Type B pancreatic cell (in vitro differentiated cells): Measurements from ENCODE around the gene LAMTOR1. TPM values are rescaled to one million over a fixed set of nuclear protein-coding genes. Genes with fewer than 3 reads are reported as not detected.

Experiments
- DNase-seq: peaks from one replicate; pipeline ENCODE4 v3.0.0; 2021; ENCODE audit warnings: mixed read lengths; ENCODE audit not compliant: unreplicated experiment; ENCODE audit errors: extremely low spot score
- H3K27ac Mint-ChIP-seq: 2 replicates; pipeline ENCODE4 v1.8.0; 2021; ENCODE audit warnings: mild to moderate bottlenecking, mixed read lengths
- H3K27me3 Mint-ChIP-seq: 2 replicates; pipeline ENCODE4 v1.8.0; 2021; ENCODE audit warnings: mixed read lengths
- H3K36me3 Mint-ChIP-seq: 2 replicates; pipeline ENCODE4 v1.8.0; 2021; ENCODE audit warnings: mixed read lengths
- H3K4me1 Mint-ChIP-seq: one replicate; pipeline ENCODE4 v1.8.0; 2021; ENCODE audit warnings: mixed read lengths; ENCODE audit not compliant: unreplicated experiment
- H3K4me3 Mint-ChIP-seq: 2 replicates; pipeline ENCODE4 v1.8.0; 2021; ENCODE audit warnings: mild to moderate bottlenecking, mixed read lengths
- H3K9me3 Mint-ChIP-seq: 2 replicates; pipeline ENCODE4 v1.8.0; 2021; ENCODE audit warnings: mixed read lengths
- total RNA-seq: library from RNA; stranded (reverse); gene quantifications from 2 replicates; pipeline ENCODE4 v1.2.1, GENCODE V29; 2021; ENCODE audit warnings: low replicate concordance
- TF ChIP-seq, protein P1 (sequence below): fragments of 200-600 bp; sonication (generic); conservative IDR thresholded peaks from 2 replicates; pipeline ENCODE4 v1.5.0; 2021; ENCODE audit warnings: antibody characterized with exemption, mild to moderate bottlenecking

LAMTOR1 gene
- total RNA-seq, 1 donor from 2014 or later: 73.0 TPM

DNA sequence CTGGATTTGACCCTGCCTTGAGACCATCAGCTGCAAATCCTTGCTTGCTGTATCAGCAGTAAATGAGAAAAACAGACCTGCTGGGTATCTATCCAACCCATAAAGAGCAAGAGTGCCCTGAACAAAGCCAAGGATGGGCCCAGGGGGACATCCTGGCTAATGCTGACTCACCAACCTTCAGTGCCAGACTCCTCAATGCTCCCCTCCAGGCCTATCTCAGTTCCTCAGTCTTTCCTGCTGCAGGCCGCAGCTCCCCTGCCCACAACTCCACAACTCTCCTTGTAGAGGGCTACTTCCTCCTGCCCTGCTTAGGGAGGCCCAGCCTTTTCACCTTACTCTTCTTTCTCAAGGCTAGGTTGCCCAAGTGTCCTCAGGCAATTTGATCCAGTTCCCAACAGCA, 2.6 kb downstream of the LAMTOR1 start:
- H3K4me1 Mint-ChIP-seq: peaks cover 36% of the 10 kb centered on the region
- no peak for DNase-seq
- H3K4me3 Mint-ChIP-seq: peak overlapping the region; percentile 35
- H3K36me3 Mint-ChIP-seq: peaks cover 14% of the 10 kb centered on the region
- no peaks in the 10 kb centered on the region for H3K27me3 Mint-ChIP-seq
- peak overlapping the region; percentile 49 for H3K27ac Mint-ChIP-seq
- TF ChIP-seq, protein P1, sequence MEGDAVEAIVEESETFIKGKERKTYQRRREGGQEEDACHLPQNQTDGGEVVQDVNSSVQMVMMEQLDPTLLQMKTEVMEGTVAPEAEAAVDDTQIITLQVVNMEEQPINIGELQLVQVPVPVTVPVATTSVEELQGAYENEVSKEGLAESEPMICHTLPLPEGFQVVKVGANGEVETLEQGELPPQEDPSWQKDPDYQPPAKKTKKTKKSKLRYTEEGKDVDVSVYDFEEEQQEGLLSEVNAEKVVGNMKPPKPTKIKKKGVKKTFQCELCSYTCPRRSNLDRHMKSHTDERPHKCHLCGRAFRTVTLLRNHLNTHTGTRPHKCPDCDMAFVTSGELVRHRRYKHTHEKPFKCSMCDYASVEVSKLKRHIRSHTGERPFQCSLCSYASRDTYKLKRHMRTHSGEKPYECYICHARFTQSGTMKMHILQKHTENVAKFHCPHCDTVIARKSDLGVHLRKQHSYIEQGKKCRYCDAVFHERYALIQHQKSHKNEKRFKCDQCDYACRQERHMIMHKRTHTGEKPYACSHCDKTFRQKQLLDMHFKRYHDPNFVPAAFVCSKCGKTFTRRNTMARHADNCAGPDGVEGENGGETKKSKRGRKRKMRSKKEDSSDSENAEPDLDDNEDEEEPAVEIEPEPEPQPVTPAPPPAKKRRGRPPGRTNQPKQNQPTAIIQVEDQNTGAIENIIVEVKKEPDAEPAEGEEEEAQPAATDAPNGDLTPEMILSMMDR: no peak
- H3K9me3 Mint-ChIP-seq: peaks cover 8% of the 10 kb centered on the region

DNA sequence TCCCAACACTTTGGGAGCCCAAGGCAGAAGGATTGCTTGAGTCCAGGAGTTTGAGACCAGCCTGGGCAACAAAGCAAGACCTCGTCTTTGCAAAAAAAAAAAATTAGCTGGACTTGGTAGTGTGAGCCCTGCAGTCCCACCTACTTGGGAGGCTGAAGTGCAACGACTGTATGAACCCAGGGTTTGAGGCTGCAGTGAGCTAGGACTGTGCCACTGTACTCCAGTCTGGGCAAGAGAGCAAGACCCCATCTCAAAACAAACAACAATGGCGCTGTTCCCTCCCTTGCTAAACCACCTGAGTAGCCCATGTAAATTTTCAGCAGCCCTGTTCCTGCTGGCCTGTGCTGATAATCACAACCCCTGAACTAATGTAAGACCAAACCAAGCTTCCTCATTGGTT, 3.1 kb downstream of the LAMTOR1 start:
- Mint-ChIP-seq H3K27ac (no peak overlapping the region), H3K4me3 (no peak overlapping the region), H3K27me3 (no peaks in the 10 kb centered on the region), H3K4me1 (peaks cover 36% of the 10 kb centered on the region), H3K9me3 (peaks cover 8% of the 10 kb centered on the region), H3K36me3 (peaks cover 14% of the 10 kb centered on the region)
- TF ChIP-seq, protein P1: no peak
- DNase-seq: no peak

DNA sequence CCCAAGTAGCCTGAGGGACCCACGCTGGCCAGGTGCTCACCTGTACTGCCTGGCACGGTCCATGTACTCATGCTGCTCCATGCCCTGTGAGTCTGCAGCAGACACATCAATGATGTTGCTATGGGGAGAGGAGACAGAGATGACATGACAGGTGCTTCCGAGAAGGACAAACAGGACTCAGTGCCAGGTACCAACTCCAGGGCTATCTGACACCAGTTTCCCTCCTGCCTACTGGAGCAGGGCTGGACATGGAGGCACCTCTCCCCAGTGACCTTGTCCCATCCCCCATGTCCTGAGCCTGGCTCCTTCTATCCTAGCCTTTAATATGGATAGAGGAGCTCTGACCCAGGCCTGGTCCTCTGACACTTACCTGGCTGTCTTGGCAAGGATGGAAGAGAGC, 4.4 kb downstream of the LAMTOR1 start:
- no peak for DNase-seq
- Mint-ChIP-seq H3K4me3 (no peak overlapping the region), H3K9me3 (peaks cover 3% of the 10 kb centered on the region), H3K27ac (no peak overlapping the region), H3K27me3 (no peaks in the 10 kb centered on the region), H3K4me1 (peaks cover 28% of the 10 kb centered on the region), H3K36me3 (peaks cover 14% of the 10 kb centered on the region)
- TF ChIP-seq, protein P1: no peak

DNA sequence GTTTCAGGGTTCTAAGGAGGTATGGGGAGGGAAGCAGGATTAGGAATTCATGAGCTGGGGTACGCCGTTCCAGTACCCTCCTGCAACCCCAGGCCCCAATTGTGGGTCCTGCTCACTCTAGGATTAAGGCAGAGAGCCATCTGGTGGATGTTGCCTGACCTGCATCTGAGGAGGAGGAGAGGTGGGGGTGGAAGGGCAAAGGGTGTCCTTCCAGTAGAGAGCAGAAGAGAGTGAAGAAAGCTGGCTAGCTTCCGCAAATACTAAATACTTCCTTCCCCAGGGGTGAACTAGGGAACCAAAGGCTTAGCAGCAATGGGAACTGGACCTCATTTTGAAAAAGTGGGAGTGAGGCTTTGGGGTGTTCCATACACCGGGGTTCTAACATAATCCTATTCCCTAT, 11.8 kb downstream of the LAMTOR1 start:
- no peaks in the 10 kb centered on the region for H3K9me3 Mint-ChIP-seq
- peak overlapping the region; percentile 17 for H3K27ac Mint-ChIP-seq
- H3K4me1 Mint-ChIP-seq: no peaks in the 10 kb centered on the region
- H3K27me3 Mint-ChIP-seq: no peaks in the 10 kb centered on the region
- no peak overlapping the region for H3K4me3 Mint-ChIP-seq
- no peak for DNase-seq
- TF ChIP-seq, protein P1: peak; percentile 84
- H3K36me3 Mint-ChIP-seq: peaks cover 4% of the 10 kb centered on the region

DNA sequence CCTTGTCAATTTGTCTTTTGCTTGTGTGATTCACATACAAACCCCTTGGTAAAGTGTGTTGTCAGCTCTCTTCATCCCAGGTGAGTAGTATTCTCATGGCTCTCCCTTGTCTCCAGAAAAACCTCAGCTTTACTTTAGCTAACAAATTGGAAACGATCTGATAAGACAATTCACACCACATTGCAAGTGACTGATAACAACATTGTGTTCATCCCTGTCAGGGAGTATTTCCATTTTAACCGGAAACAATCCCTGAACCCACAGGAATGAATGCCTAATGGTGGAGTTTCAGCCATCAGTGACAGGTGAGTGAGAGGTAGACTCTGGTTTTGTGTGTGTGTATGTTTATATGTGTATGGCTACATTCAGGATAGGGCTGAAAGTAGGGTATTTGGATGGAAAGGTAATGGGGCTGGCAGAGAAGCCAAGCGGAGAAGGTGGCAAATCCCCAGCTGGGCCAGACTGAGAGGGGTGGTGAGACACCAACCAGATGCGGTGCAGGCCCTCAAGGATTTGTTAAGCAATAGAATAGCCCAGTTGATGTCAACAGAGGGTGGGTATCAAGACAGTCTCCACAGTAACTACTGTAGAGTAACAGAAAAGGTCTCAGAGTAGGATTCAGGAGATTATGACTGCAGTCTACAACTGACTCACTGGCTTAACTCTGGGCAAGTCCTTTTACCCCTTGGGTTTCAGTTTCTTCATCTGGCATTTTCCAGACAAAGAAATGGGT, 14.9 kb downstream of the LAMTOR1 start:
- DNase-seq: no peak
- no peak overlapping the region for H3K4me3 Mint-ChIP-seq
- no peaks in the 10 kb centered on the region for H3K27me3 Mint-ChIP-seq
- peaks cover 10% of the 10 kb centered on the region for H3K4me1 Mint-ChIP-seq
- TF ChIP-seq, protein P1: no peak
- H3K36me3 Mint-ChIP-seq: peaks cover 7% of the 10 kb centered on the region
- H3K9me3 Mint-ChIP-seq: no peaks in the 10 kb centered on the region
- H3K27ac Mint-ChIP-seq: no peak overlapping the region
